Nephron (organoid): ENCODE data around the gene MAPK14.
"Not testable (repeated sequence)": the region's sequence is repeated elsewhere in the genome, so short reads cannot be mapped to it uniquely, and the experiment has no call there.

Experiments used
- H3K27ac Mint-ChIP-seq, 3 experiments: 2 replicates each; pipeline ENCODE4 v1.8.0; 2020; ENCODE audit warnings: mixed read lengths in 3 of 3, mild to moderate bottlenecking in 2 of 3, moderate library complexity in 1 of 3
- H3K27me3 Mint-ChIP-seq: 2 replicates; pipeline ENCODE4 v1.8.0; 2021; ENCODE audit warnings: low read depth, mild to moderate bottlenecking, moderate library complexity, mixed read lengths
- H3K36me3 Mint-ChIP-seq: 2 replicates; pipeline ENCODE4 v1.8.0; 2020; ENCODE audit warnings: low read depth, mixed read lengths
- H3K4me1 Mint-ChIP-seq: 2 replicates; pipeline ENCODE4 v1.8.0; 2020; ENCODE audit warnings: mixed read lengths
- H3K4me3 Mint-ChIP-seq, 3 experiments: 2 replicates each; pipeline ENCODE4 v1.8.0; 2020; ENCODE audit warnings: mild to moderate bottlenecking in 3 of 3, mixed read lengths in 3 of 3, moderate library complexity in 2 of 3
- H3K9me3 Mint-ChIP-seq: 2 replicates; pipeline ENCODE4 v1.8.0; 2020; ENCODE audit warnings: mixed read lengths
- CTCF ChIP-seq, 3 experiments: fragments of 200-600 bp; sonication (generic); IDR thresholded peaks; one replicate each; pipeline ENCODE4 v1.5.0; 2021; ENCODE audit warnings: antibody characterized with exemption in 3 of 3; ENCODE audit not compliant: unreplicated experiment in 3 of 3

MAPK14 gene

GRCh38 chr6:36126553-36127458 lies 99.2 kb downstream of the MAPK14 start:
- Mint-ChIP-seq H3K4me3 (no peak overlapping the region), H3K36me3 (no peaks in the 10 kb centered on the region), H3K4me1 (peaks cover 16% of the 10 kb centered on the region), H3K9me3 (no peaks in the 10 kb centered on the region), H3K27ac (no peak overlapping the region), H3K27me3 (peaks cover 7% of the 10 kb centered on the region)
- no peak for TF ChIP-seq CTCF (IDR thresholded peaks at IDR 0.05; ENCODE audit: unreplicated experiment in 3 of 3)

- peaks cover 7% of the 10 kb centered on the region for H3K27me3 Mint-ChIP-seq
- no peak overlapping the region for H3K4me3 Mint-ChIP-seq
- no peaks in the 10 kb centered on the region for H3K9me3 Mint-ChIP-seq
- no peaks in the 10 kb centered on the region for H3K36me3 Mint-ChIP-seq
- H3K27ac Mint-ChIP-seq: no peak overlapping the region
- peaks cover 23% of the 10 kb centered on the region for H3K4me1 Mint-ChIP-seq
- TF ChIP-seq CTCF (IDR thresholded peaks at IDR 0.05; ENCODE audit: unreplicated experiment in 3 of 3): no peak
Measured at GRCh38 chr6:36127462-36128016, 99.9 kb downstream of the MAPK14 start.

GRCh38 chr6:36128073-36128472 lies 100.5 kb downstream of the MAPK14 start:
- H3K36me3 Mint-ChIP-seq: no peaks in the 10 kb centered on the region
- H3K27ac Mint-ChIP-seq: no peak overlapping the region
- no peaks in the 10 kb centered on the region for H3K9me3 Mint-ChIP-seq

GRCh38 chr6:36128793-36129192 lies 101.2 kb downstream of the MAPK14 start:
- no peak for TF ChIP-seq CTCF (IDR thresholded peaks at IDR 0.05; ENCODE audit: unreplicated experiment in 3 of 3)
- peaks cover 36% of the 10 kb centered on the region for H3K4me1 Mint-ChIP-seq
- H3K27me3 Mint-ChIP-seq: peaks cover 10% of the 10 kb centered on the region
- H3K4me3 Mint-ChIP-seq: peak overlapping the region in 1 of 3 experiments; percentile 47
- H3K9me3 Mint-ChIP-seq: no peaks in the 10 kb centered on the region
- H3K36me3 Mint-ChIP-seq: no peaks in the 10 kb centered on the region
- H3K27ac Mint-ChIP-seq: no peak overlapping the region

More at GRCh38 chr6:36128073-36128472, 100.5 kb downstream of the MAPK14 start:
- peaks cover 29% of the 10 kb centered on the region for H3K4me1 Mint-ChIP-seq
- H3K27me3 Mint-ChIP-seq: peaks cover 7% of the 10 kb centered on the region
- no peak for TF ChIP-seq CTCF (IDR thresholded peaks at IDR 0.05; ENCODE audit: unreplicated experiment in 3 of 3)
- no peak overlapping the region for H3K4me3 Mint-ChIP-seq

GRCh38 chr6:36129334-36129733 lies 101.7 kb downstream of the MAPK14 start:
- not testable (repeated sequence) for H3K9me3 Mint-ChIP-seq, H3K36me3 Mint-ChIP-seq
- peak overlapping the region; percentile 47 to 58 (median 56) for H3K4me3 Mint-ChIP-seq
- peaks cover 12% of the 10 kb centered on the region for H3K27me3 Mint-ChIP-seq
- peaks cover 37% of the 10 kb centered on the region for H3K4me1 Mint-ChIP-seq
- peak overlapping the region; percentile 51 to 93 (median 70) for H3K27ac Mint-ChIP-seq

GRCh38 chr6:36129941-36130666 lies 102.5 kb downstream of the MAPK14 start, which contains the start of gene MAPK13:
Gene MAPK13 (plus strand): TSS chr6:36130513. CDS start chr6:36130583, 70 bp downstream.
- no peak for TF ChIP-seq CTCF (IDR thresholded peaks at IDR 0.05; ENCODE audit: unreplicated experiment in 3 of 3)
- H3K36me3 Mint-ChIP-seq: no peaks in the 10 kb centered on the region
- H3K4me3 Mint-ChIP-seq: peak within 1 kb of the TSS; percentile 70 to 82 (median 76)
- peaks cover 12% of the 10 kb centered on the region for H3K27me3 Mint-ChIP-seq
- peaks cover 37% of the 10 kb centered on the region for H3K4me1 Mint-ChIP-seq
- H3K27ac Mint-ChIP-seq: peak within 1 kb of the TSS; percentile 70 to 95 (median 86)
- no peaks in the 10 kb centered on the region for H3K9me3 Mint-ChIP-seq
